Fibroblast of lung (primary cell): ENCODE measurements around the gene MCRS1. TPM values are rescaled to one million over a fixed set of nuclear protein-coding genes. Genes with fewer than 3 reads are reported as not detected.
A peak's percentile ranks its signal among the peaks of the same experiment; 100 is the strongest.

Experiments
- DNase-seq, 2 donors: peaks; one replicate each; pipeline versions ENCODE4 v3.0.0 to v3.0.0-alpha.2; 2010; ENCODE audit warnings: low read depth in 2 of 2
- H2AFZ ChIP-seq: 2 replicates; pipeline ENCODE4 v1.5.1; 2012; ENCODE audit warnings: low read length, control low read depth, inconsistent platforms
- H3K27ac ChIP-seq: 2 replicates; pipeline ENCODE4 v1.5.1; 2011; ENCODE audit warnings: low read length, control low read depth; ENCODE audit not compliant: insufficient read depth
- H3K27me3 ChIP-seq: 2 replicates; pipeline ENCODE4 v1.5.1; 2011; ENCODE audit warnings: mild to moderate bottlenecking, low read length; ENCODE audit not compliant: control insufficient read depth, insufficient read depth
- H3K36me3 ChIP-seq: 2 replicates; pipeline ENCODE4 v1.5.1; 2011; ENCODE audit warnings: low read length; ENCODE audit not compliant: control insufficient read depth, insufficient read depth
- H3K4me1 ChIP-seq: 2 replicates; pipeline ENCODE4 v1.5.1; 2011; ENCODE audit warnings: low read length; ENCODE audit not compliant: control insufficient read depth, insufficient read depth; ENCODE audit errors: extremely low read depth
- H3K4me2 ChIP-seq: 2 replicates; pipeline ENCODE4 v1.5.1; 2011; ENCODE audit warnings: low read length, control low read depth; ENCODE audit not compliant: insufficient read depth; ENCODE audit errors: extremely low read depth
- H3K4me3 ChIP-seq, 4 experiments: fragments of 200-600 bp in 1 of 4; sonication (generic) in 1 of 4; replicated peaks in 1 of 4; 2 replicates each; pipeline ENCODE4 v1.5.1; 2011 to 2016; ENCODE audit warnings: low read length in 4 of 4, low read depth in 3 of 4, mild to moderate bottlenecking in 3 of 4, control low read depth in 2 of 4, inconsistent platforms in 1 of 4, mixed read lengths in 1 of 4; ENCODE audit not compliant: insufficient read depth in 1 of 4; ENCODE audit errors: control extremely low read depth in 1 of 4
- H3K79me2 ChIP-seq: 2 replicates; pipeline ENCODE4 v1.5.1; 2012; ENCODE audit warnings: mild to moderate bottlenecking, low read length, inconsistent platforms; ENCODE audit not compliant: control insufficient read depth, insufficient read depth
- H3K9ac ChIP-seq: 2 replicates; pipeline ENCODE4 v1.5.1; 2011; ENCODE audit warnings: mild to moderate bottlenecking, low read length, control low read depth; ENCODE audit not compliant: insufficient read depth
- H3K9me3 ChIP-seq: 2 replicates; pipeline ENCODE4 v1.5.1; 2012; ENCODE audit warnings: low read depth, low read length; ENCODE audit not compliant: control insufficient read depth, insufficient read depth
- H4K20me1 ChIP-seq: 2 replicates; pipeline ENCODE4 v1.5.1; 2011; ENCODE audit warnings: low read length; ENCODE audit not compliant: control insufficient read depth, insufficient read depth; ENCODE audit errors: extremely low read depth
- CTCF ChIP-seq, 2 donors: IDR thresholded peaks in 1 of 2; conservative IDR thresholded peaks in 1 of 2; 1 replicate in 1 of 2; 2 replicates in 1 of 2; pipeline ENCODE4 v1.5.1; 2011 to 2012; ENCODE audit warnings: low read length in 2 of 2, control low read depth in 1 of 2, inconsistent platforms in 1 of 2, low read depth in 1 of 2, mild to moderate bottlenecking in 1 of 2
- EZH2 ChIP-seq: IDR thresholded peaks from 2 replicates; pipeline ENCODE4 v1.5.1; 2012; ENCODE audit warnings: low read length, control low read depth, mild to moderate bottlenecking; ENCODE audit errors: missing control alignments
- polyA plus RNA-seq, 2 donors: library from polyadenylated mRNA; depleted of rRNA in 1 of 2; stranded (reverse) in 1 of 2; unstranded in 1 of 2; fragments of >200 nt; gene quantifications; 2 replicates each; pipeline ENCODE4 v1.2.1, GENCODE V29; 2011 to 2012; ENCODE audit warnings: missing spikeins in 1 of 2
- total RNA-seq: library from RNA; depleted of rRNA; stranded (reverse); fragments of >200 nt; gene quantifications from 2 replicates; pipeline ENCODE4 v1.2.1, GENCODE V29; 2014

MCRS1 gene
- total and polyA plus RNA-seq, 2 donors (not counting 1 experiment from before 2014, with no cell fraction given) = 51.1 to 52.2 TPM

GRCh38 chr12:49537752-49538509, 30.0 kb downstream of the MCRS1 start:
- TF ChIP-seq CTCF (conservative IDR thresholded peaks at IDR 0.05 in 1 of 2, IDR thresholded peaks at IDR 0.05 in 1 of 2; ENCODE audit: low read depth in 1 of 2, low read length in 2 of 2) = no peak
- peak; percentile 95 for TF ChIP-seq EZH2
- H3K36me3 ChIP-seq = no peaks in the 10 kb centered on the region
- H3K9me3 ChIP-seq = no peaks in the 10 kb centered on the region
- H3K4me1 ChIP-seq = peaks cover 7% of the 10 kb centered on the region
- H3K9ac ChIP-seq = no peak overlapping the region
- H3K4me2 ChIP-seq = peak overlapping the region; percentile 66
- H3K4me3 ChIP-seq = peak overlapping the region; percentile 2 to 44 (median 36)
- DNase-seq = no peak
- peaks cover 33% of the 10 kb centered on the region for H3K27me3 ChIP-seq
- no peaks in the 10 kb centered on the region for H4K20me1 ChIP-seq
- H3K27ac ChIP-seq = no peak overlapping the region
- no peak overlapping the region for H2AFZ ChIP-seq
- no peaks in the 10 kb centered on the region for H3K79me2 ChIP-seq

- TF ChIP-seq EZH2 (no peak), CTCF (conservative IDR thresholded peaks at IDR 0.05 in 1 of 2, IDR thresholded peaks at IDR 0.05 in 1 of 2; ENCODE audit: low read depth in 1 of 2, low read length in 2 of 2) (no peak)
- DNase-seq = no peak
- no peak overlapping the region for H2AFZ ChIP-seq
Measured at GRCh38 chr12:49537231-49537751, 30.7 kb downstream of the MCRS1 start.

GRCh38 chr12:49536526-49537071, 31.3 kb downstream of the MCRS1 start:
- Histone ChIP-seq H3K36me3 (no peaks in the 10 kb centered on the region), H3K4me2 (no peak overlapping the region), H3K27ac (no peak overlapping the region), H3K27me3 (peaks cover 30% of the 10 kb centered on the region), H3K9ac (no peak overlapping the region), H3K4me3 (no peak overlapping the region), H3K4me1 (peaks cover 7% of the 10 kb centered on the region), H3K9me3 (no peaks in the 10 kb centered on the region), H4K20me1 (no peaks in the 10 kb centered on the region), H3K79me2 (no peaks in the 10 kb centered on the region), H2AFZ (no peak overlapping the region)
- DNase-seq = no peak
- TF ChIP-seq CTCF (conservative IDR thresholded peaks at IDR 0.05 in 1 of 2, IDR thresholded peaks at IDR 0.05 in 1 of 2; ENCODE audit: low read depth in 1 of 2, low read length in 2 of 2) = no peak
- no peak for TF ChIP-seq EZH2

More at GRCh38 chr12:49537231-49537751, 30.7 kb downstream of the MCRS1 start:
- H3K27ac ChIP-seq = no peak overlapping the region
- no peaks in the 10 kb centered on the region for H3K79me2 ChIP-seq
- no peaks in the 10 kb centered on the region for H3K36me3 ChIP-seq
- no peaks in the 10 kb centered on the region for H4K20me1 ChIP-seq
- peak overlapping the region in 2 of 4 experiments; percentile 37 to 43 for H3K4me3 ChIP-seq
- no peaks in the 10 kb centered on the region for H3K9me3 ChIP-seq
- no peak overlapping the region for H3K9ac ChIP-seq
- peaks cover 33% of the 10 kb centered on the region for H3K27me3 ChIP-seq
- peaks cover 7% of the 10 kb centered on the region for H3K4me1 ChIP-seq
- peak overlapping the region; percentile 66 for H3K4me2 ChIP-seq
